ENCODE results near the gene TENT4A. TPM values are rescaled to one million over a fixed set of nuclear protein-coding genes. Genes with fewer than 3 reads are reported as not detected.

Gene TENT4A
- total and polyA plus RNA-seq, 2 donors, result 13.0 to 26.8 TPM

- Histone ChIP-seq H3K27ac (ENCODE audit: low read depth) (no peak overlapping the region), H3K4me1 (ENCODE audit: insufficient read depth) (peaks cover 3% of the 10 kb centered on the region), H3K36me3 (ENCODE audit: insufficient read depth) (no peaks in the 10 kb centered on the region), H3K4me3 (ENCODE audit: low read depth, low read length) (no peak overlapping the region)
- 90% methylated on average over 7 of the region's 7 CpGs for WGBS
- no peak for DNase-seq (ENCODE audit: extremely low spot score)
Measured at GRCh38 chr5:6736106-6736505, 22.9 kb downstream of the TENT4A start.

GRCh38 chr5:6736524-6737042, 23.4 kb downstream of the TENT4A start:
- H3K4me1 ChIP-seq (ENCODE audit: insufficient read depth), result peaks cover 3% of the 10 kb centered on the region
- H3K36me3 ChIP-seq (ENCODE audit: insufficient read depth), result no peaks in the 10 kb centered on the region
- H3K27ac ChIP-seq (ENCODE audit: low read depth), result no peak overlapping the region
- H3K4me3 ChIP-seq (ENCODE audit: low read depth, low read length), result no peak overlapping the region
- 89% methylated on average over 9 of the region's 9 CpGs for WGBS
- DNase-seq (ENCODE audit: extremely low spot score), result no peak

- no peaks in the 10 kb centered on the region for H3K4me1 ChIP-seq (ENCODE audit: insufficient read depth)
- DNase-seq (ENCODE audit: extremely low spot score), result no peak
- no peak overlapping the region for H3K4me3 ChIP-seq (ENCODE audit: low read depth, low read length)
- H3K27ac ChIP-seq (ENCODE audit: low read depth), result no peak overlapping the region
- 93% methylated on average over 24 of the region's 24 CpGs for WGBS
- H3K36me3 ChIP-seq (ENCODE audit: insufficient read depth), result no peaks in the 10 kb centered on the region
Measured at GRCh38 chr5:6737043-6737941, 24.1 kb downstream of the TENT4A start.

- WGBS, result 90% methylated on average over 15 of the region's 15 CpGs
- DNase-seq (ENCODE audit: extremely low spot score), result no peak
- Histone ChIP-seq H3K4me1 (ENCODE audit: insufficient read depth) (no peaks in the 10 kb centered on the region), H3K4me3 (ENCODE audit: low read depth, low read length) (no peak overlapping the region), H3K27ac (ENCODE audit: low read depth) (no peak overlapping the region), H3K36me3 (ENCODE audit: insufficient read depth) (no peaks in the 10 kb centered on the region)
Measured at GRCh38 chr5:6739603-6740002, 26.4 kb downstream of the TENT4A start.

GRCh38 chr5:6740586-6741150, 27.4 kb downstream of the TENT4A start:
- DNase-seq (ENCODE audit: extremely low spot score), result no peak
- Histone ChIP-seq H3K4me1 (ENCODE audit: insufficient read depth) (no peaks in the 10 kb centered on the region), H3K27ac (ENCODE audit: low read depth) (no peak overlapping the region), H3K4me3 (ENCODE audit: low read depth, low read length) (no peak overlapping the region), H3K36me3 (ENCODE audit: insufficient read depth) (no peaks in the 10 kb centered on the region)
- WGBS, result 98% methylated on average over 12 of the region's 12 CpGs

GRCh38 chr5:6742081-6742758, 29.0 kb downstream of the TENT4A start:
- Histone ChIP-seq H3K36me3 (ENCODE audit: insufficient read depth) (no peaks in the 10 kb centered on the region), H3K27ac (ENCODE audit: low read depth) (no peak overlapping the region), H3K4me3 (ENCODE audit: low read depth, low read length) (no peak overlapping the region), H3K4me1 (ENCODE audit: insufficient read depth) (no peaks in the 10 kb centered on the region)
- no peak for DNase-seq (ENCODE audit: extremely low spot score)
- 87% methylated on average over 13 of the region's 13 CpGs for WGBS

GRCh38 chr5:6743161-6743560, 29.9 kb downstream of the TENT4A start:
- no peaks in the 10 kb centered on the region for H3K4me1 ChIP-seq (ENCODE audit: insufficient read depth)
- H3K4me3 ChIP-seq (ENCODE audit: low read depth, low read length), result no peak overlapping the region
- DNase-seq (ENCODE audit: extremely low spot score), result no peak
- H3K27ac ChIP-seq (ENCODE audit: low read depth), result no peak overlapping the region
- 82% methylated on average over 10 of the region's 10 CpGs for WGBS
- H3K36me3 ChIP-seq (ENCODE audit: insufficient read depth), result no peaks in the 10 kb centered on the region

GRCh38 chr5:6744841-6745705, 31.8 kb downstream of the TENT4A start:
- Histone ChIP-seq H3K36me3 (ENCODE audit: insufficient read depth) (no peaks in the 10 kb centered on the region), H3K4me1 (ENCODE audit: insufficient read depth) (no peaks in the 10 kb centered on the region), H3K4me3 (ENCODE audit: low read depth, low read length) (no peak overlapping the region), H3K27ac (ENCODE audit: low read depth) (no peak overlapping the region)
- DNase-seq (ENCODE audit: extremely low spot score), result no peak
- WGBS, result 73% methylated on average over 12 of the region's 12 CpGs

GRCh38 chr5:6745706-6746222, 32.5 kb downstream of the TENT4A start:
- DNase-seq (ENCODE audit: extremely low spot score), result no peak
- Histone ChIP-seq H3K36me3 (ENCODE audit: insufficient read depth) (no peaks in the 10 kb centered on the region), H3K4me3 (ENCODE audit: low read depth, low read length) (no peak overlapping the region), H3K4me1 (ENCODE audit: insufficient read depth) (no peaks in the 10 kb centered on the region), H3K27ac (ENCODE audit: low read depth) (no peak overlapping the region)
- 66% methylated on average over 10 of the region's 10 CpGs for WGBS

- 92% methylated on average over 9 of the region's 9 CpGs for WGBS
Measured at GRCh38 chr5:6746244-6746643, 33.0 kb downstream of the TENT4A start.

GRCh38 chr5:6747103-6747502, 33.9 kb downstream of the TENT4A start:
- no peak for DNase-seq (ENCODE audit: extremely low spot score)
- H3K27ac ChIP-seq (ENCODE audit: low read depth), result no peak overlapping the region
- no peaks in the 10 kb centered on the region for H3K4me1 ChIP-seq (ENCODE audit: insufficient read depth)
- H3K4me3 ChIP-seq (ENCODE audit: low read depth, low read length), result no peak overlapping the region
- 92% methylated on average over 9 of the region's 9 CpGs for WGBS
- no peaks in the 10 kb centered on the region for H3K36me3 ChIP-seq (ENCODE audit: insufficient read depth)

More at GRCh38 chr5:6746244-6746643, 33.0 kb downstream of the TENT4A start:
- no peaks in the 10 kb centered on the region for H3K4me1 ChIP-seq (ENCODE audit: insufficient read depth)
- H3K36me3 ChIP-seq (ENCODE audit: insufficient read depth), result no peaks in the 10 kb centered on the region
- H3K4me3 ChIP-seq (ENCODE audit: low read depth, low read length), result no peak overlapping the region
- no peak overlapping the region for H3K27ac ChIP-seq (ENCODE audit: low read depth)
- DNase-seq (ENCODE audit: extremely low spot score), result no peak

GRCh38 chr5:6748142-6748541, 34.9 kb downstream of the TENT4A start:
- H3K27ac ChIP-seq (ENCODE audit: low read depth), result no peak overlapping the region
- no peak overlapping the region for H3K4me3 ChIP-seq (ENCODE audit: low read depth, low read length)
- no peaks in the 10 kb centered on the region for H3K36me3 ChIP-seq (ENCODE audit: insufficient read depth)
- 93% methylated on average over 11 of the region's 11 CpGs for WGBS
- DNase-seq (ENCODE audit: extremely low spot score), result no peak
- no peaks in the 10 kb centered on the region for H3K4me1 ChIP-seq (ENCODE audit: insufficient read depth)
